Neural progenitor cell (in vitro differentiated cells): ENCODE measurements around the gene RNF38. TPM values are rescaled to one million over a fixed set of nuclear protein-coding genes. Genes with fewer than 3 reads are reported as not detected.

Experiments used
- DNase-seq: peaks from one replicate; pipeline ENCODE4 v3.0.0-alpha.2; 2016; ENCODE audit warnings: low spot score
- H2AFZ ChIP-seq: fragments of 200-600 bp; sonication (generic); replicated peaks from 2 replicates; pipeline ENCODE4 v1.6.1; 2016; ENCODE audit warnings: antibody characterized with exemption
- H3F3A ChIP-seq: fragments of 200-600 bp; sonication (generic); 2 replicates; pipeline ENCODE4 v1.6.1; 2016; ENCODE audit warnings: antibody characterized with exemption, low read depth
- H3K27ac ChIP-seq: fragments of 200-600 bp; sonication (generic); 2 replicates; pipeline ENCODE4 v1.5.1; 2016; ENCODE audit warnings: mild to moderate bottlenecking
- H3K27me3 ChIP-seq: fragments of 200-600 bp; sonication (generic); 2 replicates; pipeline ENCODE4 v1.6.1; 2016; ENCODE audit warnings: mild to moderate bottlenecking, moderate library complexity
- H3K36me3 ChIP-seq: fragments of 200-600 bp; sonication (generic); 2 replicates; pipeline ENCODE4 v1.5.1; 2016
- H3K4me1 ChIP-seq: fragments of 200-600 bp; sonication (generic); 2 replicates; pipeline ENCODE4 v1.6.1; 2016; ENCODE audit warnings: mixed run types
- H3K4me2 ChIP-seq: fragments of 200-600 bp; sonication (generic); 2 replicates; pipeline ENCODE4 v1.6.1; 2016
- H3K4me3 ChIP-seq: fragments of 200-600 bp; sonication (generic); 2 replicates; pipeline ENCODE4 v1.5.1; 2016
- H3K79me2 ChIP-seq: fragments of 200-600 bp; sonication (generic); 2 replicates; pipeline ENCODE4 v1.6.1; 2016; ENCODE audit warnings: low read depth
- H3K9ac ChIP-seq: fragments of 200-600 bp; sonication (generic); 2 replicates; pipeline ENCODE4 v1.6.1; 2016
- H3K9me3 ChIP-seq: fragments of 200-600 bp; sonication (generic); 2 replicates; pipeline ENCODE4 v1.5.1; 2016; ENCODE audit warnings: low read depth
- H4K20me1 ChIP-seq: fragments of 200-600 bp; sonication (generic); 2 replicates; pipeline ENCODE4 v1.6.1; 2016; ENCODE audit warnings: low read depth
- H3K27ac Mint-ChIP-seq: 3 replicates; pipeline ENCODE4 v1.8.0; 2021; ENCODE audit warnings: mixed read lengths
- H3K27me3 Mint-ChIP-seq: 2 replicates; pipeline ENCODE4 v1.8.0; 2022; ENCODE audit warnings: low read depth, mild to moderate bottlenecking, inconsistent platforms, moderate library complexity, mixed read lengths; ENCODE audit not compliant: insufficient read depth
- H3K36me3 Mint-ChIP-seq: 3 replicates; pipeline ENCODE4 v1.8.0; 2021; ENCODE audit warnings: mixed read lengths
- H3K4me1 Mint-ChIP-seq: 3 replicates; pipeline ENCODE4 v1.8.0; 2021; ENCODE audit warnings: mixed read lengths
- H3K4me3 Mint-ChIP-seq: 3 replicates; pipeline ENCODE4 v1.8.0; 2021; ENCODE audit warnings: mild to moderate bottlenecking, moderate library complexity, mixed read lengths
- H3K9me3 Mint-ChIP-seq: 3 replicates; pipeline ENCODE4 v1.8.0; 2020; ENCODE audit warnings: mixed read lengths
- CTCF ChIP-seq: fragments of 200-600 bp; sonication (generic); IDR thresholded peaks from 2 replicates; pipeline ENCODE4 v1.5.1; 2017; ENCODE audit warnings: antibody characterized with exemption, mild to moderate bottlenecking
- EZH2 ChIP-seq: fragments of 200-600 bp; sonication (generic); IDR thresholded peaks from 2 replicates; pipeline ENCODE4 v1.6.1; 2017; ENCODE audit warnings: antibody characterized with exemption, mild to moderate bottlenecking, moderate library complexity
- EZH2phosphoT487 ChIP-seq: fragments of 200-600 bp; sonication (generic); IDR thresholded peaks from 2 replicates; pipeline ENCODE4 v1.6.1; 2017; ENCODE audit warnings: antibody characterized with exemption
- total RNA-seq: library from RNA; depleted of rRNA; stranded (reverse); fragments of >200 nt; gene quantifications from 2 replicates; pipeline ENCODE4 v1.2.3, GENCODE V29; 2015; ENCODE audit warnings: low replicate concordance

RNF38 gene
- total RNA-seq, 1 donor from 2014 or later, result 63.8 TPM

GRCh38 chr9:36292641-36293040 is 107.4 kb downstream of the RNF38 start:
- Histone ChIP-seq H4K20me1 (no peaks in the 10 kb centered on the region), H3K27me3 (no peaks in the 10 kb centered on the region), H3K9me3 (no peaks in the 10 kb centered on the region), H2AFZ (peak overlapping the region; percentile 63), H3K27ac (no peak overlapping the region), H3K4me2 (no peak overlapping the region), H3K79me2 (no peaks in the 10 kb centered on the region), H3K4me1 (peaks cover 20% of the 10 kb centered on the region), H3K9ac (no peak overlapping the region), H3F3A (peaks cover 3% of the 10 kb centered on the region), H3K4me3 (no peak overlapping the region), H3K36me3 (no peaks in the 10 kb centered on the region)
- TF ChIP-seq EZH2 (no peak), EZH2phosphoT487 (no peak), CTCF (no peak)
- Mint-ChIP-seq H3K36me3 (no peaks in the 10 kb centered on the region), H3K9me3 (no peaks in the 10 kb centered on the region), H3K4me3 (no peak overlapping the region), H3K27me3 (peaks cover 5% of the 10 kb centered on the region), H3K27ac (peak overlapping the region; percentile 50), H3K4me1 (peaks cover 10% of the 10 kb centered on the region)
- no peak for DNase-seq

GRCh38 chr9:36290996-36291395 is 109.1 kb downstream of the RNF38 start:
- no peak overlapping the region for H3K4me3 Mint-ChIP-seq
- Histone ChIP-seq H3K79me2 (no peaks in the 10 kb centered on the region), H4K20me1 (no peaks in the 10 kb centered on the region), H3K9ac (no peak overlapping the region), H3K4me1 (peaks cover 12% of the 10 kb centered on the region), H3K27ac (no peak overlapping the region), H2AFZ (no peak overlapping the region), H3K9me3 (no peaks in the 10 kb centered on the region), H3K27me3 (no peaks in the 10 kb centered on the region), H3F3A (peaks cover 3% of the 10 kb centered on the region), H3K4me3 (no peak overlapping the region), H3K4me2 (no peak overlapping the region), H3K36me3 (no peaks in the 10 kb centered on the region)
- H3K36me3 Mint-ChIP-seq, result no peaks in the 10 kb centered on the region
- peaks cover 10% of the 10 kb centered on the region for H3K4me1 Mint-ChIP-seq
- H3K27ac Mint-ChIP-seq, result no peak overlapping the region
- no peaks in the 10 kb centered on the region for H3K9me3 Mint-ChIP-seq
- TF ChIP-seq EZH2 (no peak), CTCF (no peak), EZH2phosphoT487 (no peak)
- DNase-seq, result no peak
- H3K27me3 Mint-ChIP-seq, result peaks cover 5% of the 10 kb centered on the region

GRCh38 chr9:36289836-36290435 is 110.1 kb downstream of the RNF38 start:
- Mint-ChIP-seq H3K27ac (no peak overlapping the region), H3K27me3 (peaks cover 2% of the 10 kb centered on the region), H3K9me3 (no peaks in the 10 kb centered on the region), H3K36me3 (no peaks in the 10 kb centered on the region), H3K4me1 (peaks cover 10% of the 10 kb centered on the region), H3K4me3 (no peak overlapping the region)
- Histone ChIP-seq H3K27me3 (no peaks in the 10 kb centered on the region), H3F3A (peaks cover 3% of the 10 kb centered on the region), H2AFZ (no peak overlapping the region), H3K4me2 (no peak overlapping the region), H3K4me3 (no peak overlapping the region), H3K4me1 (peaks cover 12% of the 10 kb centered on the region), H3K36me3 (no peaks in the 10 kb centered on the region), H3K27ac (no peak overlapping the region), H3K79me2 (no peaks in the 10 kb centered on the region), H4K20me1 (no peaks in the 10 kb centered on the region), H3K9ac (no peak overlapping the region), H3K9me3 (no peaks in the 10 kb centered on the region)
- DNase-seq, result no peak
- TF ChIP-seq EZH2 (no peak), CTCF (no peak), EZH2phosphoT487 (no peak)
